ENCODE data around the gene DLGAP1.

Gene DLGAP1

GRCh38 chr18:3742541-3742940 lies 712.6 kb downstream of the DLGAP1 start:
- no peak for DNase-seq

- no peak for DNase-seq
These were observed 713.8 kb downstream of the DLGAP1 start for GRCh38 chr18:3741333-3741732.

GRCh38 chr18:3728704-3729437 lies 726.2 kb downstream of the DLGAP1 start:
- no peak for DNase-seq

GRCh38 chr18:3727274-3727673 lies 727.8 kb downstream of the DLGAP1 start:
- no peak for DNase-seq

- no peak for DNase-seq
These were observed 728.7 kb downstream of the DLGAP1 start for GRCh38 chr18:3726238-3726951.

GRCh38 chr18:3725115-3725514 lies 730.0 kb downstream of the DLGAP1 start:
- DNase-seq = no peak

- DNase-seq = no peak
These were observed 731.6 kb downstream of the DLGAP1 start for GRCh38 chr18:3723554-3723953.

- DNase-seq = no peak
These were observed 732.3 kb downstream of the DLGAP1 start for GRCh38 chr18:3722649-3723433.

GRCh38 chr18:3721771-3722648 lies 733.1 kb downstream of the DLGAP1 start:
- no peak for DNase-seq

GRCh38 chr18:3720818-3721545 lies 734.1 kb downstream of the DLGAP1 start:
- no peak for DNase-seq

GRCh38 chr18:3720159-3720558 lies 734.9 kb downstream of the DLGAP1 start:
- no peak for DNase-seq

GRCh38 chr18:3717376-3718025 lies 737.6 kb downstream of the DLGAP1 start:
- DNase-seq = no peak

GRCh38 chr18:3716116-3716660 lies 738.9 kb downstream of the DLGAP1 start:
- DNase-seq = no peak

GRCh38 chr18:3715231-3716080 lies 739.7 kb downstream of the DLGAP1 start:
- DNase-seq = no peak

GRCh38 chr18:3713708-3714107 lies 741.4 kb downstream of the DLGAP1 start:
- no peak for DNase-seq

- DNase-seq = no peak
These were observed 741.9 kb downstream of the DLGAP1 start for GRCh38 chr18:3713166-3713565.

- no peak for DNase-seq
These were observed 742.6 kb downstream of the DLGAP1 start for GRCh38 chr18:3712491-3712890.

GRCh38 chr18:3710712-3711301 lies 744.3 kb downstream of the DLGAP1 start:
- no peak for DNase-seq

- DNase-seq = no peak
These were observed 745.9 kb downstream of the DLGAP1 start for GRCh38 chr18:3709205-3709604.
